Measurements from ENCODE around the gene LGR5. TPM values are rescaled to one million over a fixed set of nuclear protein-coding genes. Genes with fewer than 3 reads are reported as not detected.

The LGR5 gene, protein sequence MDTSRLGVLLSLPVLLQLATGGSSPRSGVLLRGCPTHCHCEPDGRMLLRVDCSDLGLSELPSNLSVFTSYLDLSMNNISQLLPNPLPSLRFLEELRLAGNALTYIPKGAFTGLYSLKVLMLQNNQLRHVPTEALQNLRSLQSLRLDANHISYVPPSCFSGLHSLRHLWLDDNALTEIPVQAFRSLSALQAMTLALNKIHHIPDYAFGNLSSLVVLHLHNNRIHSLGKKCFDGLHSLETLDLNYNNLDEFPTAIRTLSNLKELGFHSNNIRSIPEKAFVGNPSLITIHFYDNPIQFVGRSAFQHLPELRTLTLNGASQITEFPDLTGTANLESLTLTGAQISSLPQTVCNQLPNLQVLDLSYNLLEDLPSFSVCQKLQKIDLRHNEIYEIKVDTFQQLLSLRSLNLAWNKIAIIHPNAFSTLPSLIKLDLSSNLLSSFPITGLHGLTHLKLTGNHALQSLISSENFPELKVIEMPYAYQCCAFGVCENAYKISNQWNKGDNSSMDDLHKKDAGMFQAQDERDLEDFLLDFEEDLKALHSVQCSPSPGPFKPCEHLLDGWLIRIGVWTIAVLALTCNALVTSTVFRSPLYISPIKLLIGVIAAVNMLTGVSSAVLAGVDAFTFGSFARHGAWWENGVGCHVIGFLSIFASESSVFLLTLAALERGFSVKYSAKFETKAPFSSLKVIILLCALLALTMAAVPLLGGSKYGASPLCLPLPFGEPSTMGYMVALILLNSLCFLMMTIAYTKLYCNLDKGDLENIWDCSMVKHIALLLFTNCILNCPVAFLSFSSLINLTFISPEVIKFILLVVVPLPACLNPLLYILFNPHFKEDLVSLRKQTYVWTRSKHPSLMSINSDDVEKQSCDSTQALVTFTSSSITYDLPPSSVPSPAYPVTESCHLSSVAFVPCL
- not detected in 2 replicates for total RNA-seq (2014; rRNA removed; shearing (Covaris generic); ENCODE audit: low replicate concordance)

DNA sequence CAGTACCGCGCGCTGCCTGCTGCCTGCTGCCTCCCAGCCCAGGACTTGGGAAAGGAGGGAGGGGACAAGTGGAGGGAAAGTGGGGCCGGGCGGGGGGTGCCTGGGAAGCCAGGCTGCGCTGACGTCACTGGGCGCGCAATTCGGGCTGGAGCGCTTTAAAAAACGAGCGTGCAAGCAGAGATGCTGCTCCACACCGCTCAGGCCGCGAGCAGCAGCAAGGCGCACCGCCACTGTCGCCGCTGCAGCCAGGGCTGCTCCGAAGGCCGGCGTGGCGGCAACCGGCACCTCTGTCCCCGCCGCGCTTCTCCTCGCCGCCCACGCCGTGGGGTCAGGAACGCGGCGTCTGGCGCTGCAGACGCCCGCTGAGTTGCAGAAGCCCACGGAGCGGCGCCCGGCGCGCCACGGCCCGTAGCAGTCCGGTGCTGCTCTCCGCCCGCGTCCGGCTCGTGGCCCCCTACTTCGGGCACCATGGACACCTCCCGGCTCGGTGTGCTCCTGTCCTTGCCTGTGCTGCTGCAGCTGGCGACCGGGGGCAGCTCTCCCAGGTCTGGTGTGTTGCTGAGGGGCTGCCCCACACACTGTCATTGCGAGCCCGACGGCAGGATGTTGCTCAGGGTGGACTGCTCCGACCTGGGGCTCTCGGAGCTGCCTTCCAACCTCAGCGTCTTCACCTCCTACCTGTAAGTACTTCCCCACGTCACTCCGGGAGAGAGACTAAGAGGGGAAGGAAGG is at the start of gene LGR5:
TSS of gene LGR5 (plus strand) at position 186 of the 732 bp plus-strand sequence. CDS start at position 469, 283 bp downstream.
- Histone ChIP-seq H3K79me2 (ENCODE audit: low read length) (no peaks in the 10 kb centered on the region), H3K27me3 (ENCODE audit: low read length) (no peaks in the 10 kb centered on the region), H3K27ac (ENCODE audit: low read length) (no peak within 1 kb of the TSS), H4K20me1 (ENCODE audit: insufficient read depth, low read depth, low read length) (no peaks in the 10 kb centered on the region), H3K4me3 (ENCODE audit: low read length) (no peak within 1 kb of the TSS), H3K4me2 (ENCODE audit: low read depth, low read length, poor library complexity, severe bottlenecking) (no peak within 1 kb of the TSS), H3K4me1 (ENCODE audit: low read length) (no peaks in the 10 kb centered on the region), H3K36me3 (ENCODE audit: insufficient read depth, low read length) (no peaks in the 10 kb centered on the region), H3K9ac (ENCODE audit: low read length) (no peak within 1 kb of the TSS), H2AFZ (ENCODE audit: low read length) (no peak within 1 kb of the TSS), H3K9me2 (replicated peaks; ENCODE audit: insufficient read depth, low read length) (no peaks in the 10 kb centered on the region), H3K9me3 (ENCODE audit: low read length) (no peaks in the 10 kb centered on the region)
- DNase-seq = no peak

DNA sequence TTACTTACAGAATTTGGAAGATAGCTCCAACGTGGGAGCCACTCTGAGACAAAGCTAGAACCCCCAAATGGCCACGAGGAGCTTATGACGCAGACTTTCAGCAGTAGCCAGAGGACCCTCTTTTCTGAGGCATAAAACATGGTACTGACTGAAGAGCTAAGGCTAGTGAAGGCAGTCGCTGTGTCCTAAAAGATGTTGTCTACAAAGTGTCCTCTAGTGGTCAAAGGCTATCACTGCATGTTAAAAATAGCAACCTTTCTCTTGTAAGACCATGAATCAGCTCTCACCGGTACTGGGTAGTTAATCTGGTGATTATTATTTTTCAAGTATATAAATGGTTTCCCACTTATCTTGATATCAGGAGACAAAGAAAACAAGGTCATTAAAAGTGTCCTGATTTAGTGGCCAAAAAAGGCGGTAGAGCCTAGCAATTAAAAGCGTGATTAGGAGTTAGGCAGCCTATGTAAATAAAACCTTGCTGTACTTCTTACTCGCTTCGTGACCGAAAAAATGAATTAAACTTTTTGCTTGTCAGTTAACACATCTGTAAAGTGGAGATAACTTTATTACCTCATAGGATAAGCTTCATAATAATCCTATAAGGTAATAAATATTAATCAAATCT is 47.0 kb upstream of the LGR5 start:
- Histone ChIP-seq H2AFZ (ENCODE audit: low read length) (no peak overlapping the region), H4K20me1 (ENCODE audit: insufficient read depth, low read depth, low read length) (no peaks in the 10 kb centered on the region), H3K4me2 (ENCODE audit: low read depth, low read length, poor library complexity, severe bottlenecking) (no peak overlapping the region), H3K4me3 (ENCODE audit: low read length) (no peak overlapping the region), H3K4me1 (ENCODE audit: low read length) (no peaks in the 10 kb centered on the region), H3K9ac (ENCODE audit: low read length) (no peak overlapping the region), H3K9me2 (replicated peaks; ENCODE audit: insufficient read depth, low read length) (no peaks in the 10 kb centered on the region), H3K9me3 (ENCODE audit: low read length) (no peaks in the 10 kb centered on the region), H3K79me2 (ENCODE audit: low read length) (no peaks in the 10 kb centered on the region), H3K27me3 (ENCODE audit: low read length) (no peaks in the 10 kb centered on the region), H3K27ac (ENCODE audit: low read length) (no peak overlapping the region), H3K36me3 (ENCODE audit: insufficient read depth, low read length) (no peaks in the 10 kb centered on the region)
- DNase-seq = peak; percentile 81

DNA sequence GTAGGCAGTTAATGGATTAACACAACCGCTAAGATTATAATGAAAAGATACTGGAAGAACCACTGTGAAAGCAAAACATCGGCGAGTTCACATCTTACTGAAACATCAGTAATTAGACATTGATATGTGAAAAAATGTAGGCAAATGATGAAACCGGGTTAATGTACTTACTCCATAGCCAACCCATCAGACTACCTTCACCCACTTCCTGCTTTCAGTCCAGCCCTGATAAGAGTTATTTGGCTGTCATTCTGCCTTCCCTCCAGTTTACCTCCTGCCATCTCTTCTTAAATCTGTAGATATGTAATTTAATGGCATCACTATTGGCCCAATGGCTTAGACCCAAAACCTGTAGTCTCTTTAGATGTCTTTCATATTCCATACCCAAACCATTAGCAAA is 46.0 kb upstream of the LGR5 start:
- no peaks in the 10 kb centered on the region for H3K4me1 ChIP-seq (ENCODE audit: low read length)
- H3K27me3 ChIP-seq (ENCODE audit: low read length) = no peaks in the 10 kb centered on the region
- H3K27ac ChIP-seq (ENCODE audit: low read length) = no peak overlapping the region
- no peaks in the 10 kb centered on the region for H3K9me3 ChIP-seq (ENCODE audit: low read length)
- no peak overlapping the region for H3K9ac ChIP-seq (ENCODE audit: low read length)
- no peak overlapping the region for H3K4me3 ChIP-seq (ENCODE audit: low read length)
- no peak overlapping the region for H3K4me2 ChIP-seq (ENCODE audit: low read depth, low read length, poor library complexity, severe bottlenecking)
- no peaks in the 10 kb centered on the region for H4K20me1 ChIP-seq (ENCODE audit: insufficient read depth, low read depth, low read length)
- no peak for DNase-seq
- no peaks in the 10 kb centered on the region for H3K79me2 ChIP-seq (ENCODE audit: low read length)
- no peaks in the 10 kb centered on the region for H3K36me3 ChIP-seq (ENCODE audit: insufficient read depth, low read length)
- H3K9me2 ChIP-seq (replicated peaks; ENCODE audit: insufficient read depth, low read length) = no peaks in the 10 kb centered on the region
- no peak overlapping the region for H2AFZ ChIP-seq (ENCODE audit: low read length)

DNA sequence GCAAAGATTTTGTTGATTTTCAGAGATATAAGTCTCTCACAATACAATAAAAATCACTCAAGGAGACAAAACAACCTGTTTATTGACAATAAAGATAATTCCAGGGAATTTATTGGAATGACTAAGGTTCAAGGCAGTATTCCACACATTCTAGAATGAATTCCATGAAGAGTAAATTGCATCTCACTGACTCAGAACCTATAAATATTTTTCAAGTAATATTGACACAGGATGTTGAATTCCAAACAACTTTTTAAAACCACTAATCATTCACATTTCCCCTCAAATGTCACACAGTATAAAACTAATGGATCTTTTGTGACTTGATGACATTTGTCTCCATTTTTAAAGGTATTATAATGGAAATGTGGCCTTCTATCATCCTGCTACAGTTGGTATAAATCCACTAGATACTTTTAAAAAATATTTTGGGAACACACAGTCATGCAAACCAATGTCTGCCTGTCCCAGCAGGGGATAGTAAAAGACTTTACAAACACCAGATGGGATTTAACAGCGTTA is 42.1 kb upstream of the LGR5 start:
- Histone ChIP-seq H2AFZ (ENCODE audit: low read length) (no peak overlapping the region), H3K36me3 (ENCODE audit: insufficient read depth, low read length) (no peaks in the 10 kb centered on the region), H3K4me2 (ENCODE audit: low read depth, low read length, poor library complexity, severe bottlenecking) (no peak overlapping the region), H3K4me3 (ENCODE audit: low read length) (no peak overlapping the region), H3K9ac (ENCODE audit: low read length) (no peak overlapping the region), H3K27me3 (ENCODE audit: low read length) (no peaks in the 10 kb centered on the region), H4K20me1 (ENCODE audit: insufficient read depth, low read depth, low read length) (no peaks in the 10 kb centered on the region), H3K4me1 (ENCODE audit: low read length) (no peaks in the 10 kb centered on the region), H3K9me2 (replicated peaks; ENCODE audit: insufficient read depth, low read length) (no peaks in the 10 kb centered on the region), H3K79me2 (ENCODE audit: low read length) (no peaks in the 10 kb centered on the region), H3K9me3 (ENCODE audit: low read length) (no peaks in the 10 kb centered on the region), H3K27ac (ENCODE audit: low read length) (no peak overlapping the region)
- DNase-seq = no peak

DNA sequence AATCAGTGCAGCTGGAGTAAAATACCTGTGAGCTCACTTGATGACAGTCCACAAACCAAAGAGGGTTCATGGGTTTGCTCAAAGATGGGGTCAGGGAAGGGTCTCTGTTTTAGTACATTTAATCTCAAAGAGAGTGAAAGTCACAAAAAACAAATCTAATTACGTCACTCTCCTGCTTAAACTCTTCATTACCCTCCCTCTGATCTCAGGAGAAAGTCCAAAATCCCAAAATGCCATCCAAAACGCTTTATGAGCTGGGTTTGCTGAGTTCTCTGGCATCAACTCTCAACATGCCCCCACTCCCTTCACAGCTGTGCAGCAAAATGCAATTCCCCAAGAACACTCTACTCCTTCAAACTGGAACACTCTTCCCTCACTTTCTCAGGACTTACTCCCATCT is 40.4 kb upstream of the LGR5 start:
- Histone ChIP-seq H4K20me1 (ENCODE audit: insufficient read depth, low read depth, low read length) (no peaks in the 10 kb centered on the region), H3K27me3 (ENCODE audit: low read length) (no peaks in the 10 kb centered on the region), H3K27ac (ENCODE audit: low read length) (no peak overlapping the region), H3K4me3 (ENCODE audit: low read length) (no peak overlapping the region), H3K79me2 (ENCODE audit: low read length) (no peaks in the 10 kb centered on the region), H3K9me3 (ENCODE audit: low read length) (no peaks in the 10 kb centered on the region), H2AFZ (ENCODE audit: low read length) (no peak overlapping the region), H3K9me2 (replicated peaks; ENCODE audit: insufficient read depth, low read length) (no peaks in the 10 kb centered on the region), H3K36me3 (ENCODE audit: insufficient read depth, low read length) (no peaks in the 10 kb centered on the region), H3K4me1 (ENCODE audit: low read length) (no peaks in the 10 kb centered on the region), H3K4me2 (ENCODE audit: low read depth, low read length, poor library complexity, severe bottlenecking) (no peak overlapping the region), H3K9ac (ENCODE audit: low read length) (no peak overlapping the region)
- no peak for DNase-seq

DNA sequence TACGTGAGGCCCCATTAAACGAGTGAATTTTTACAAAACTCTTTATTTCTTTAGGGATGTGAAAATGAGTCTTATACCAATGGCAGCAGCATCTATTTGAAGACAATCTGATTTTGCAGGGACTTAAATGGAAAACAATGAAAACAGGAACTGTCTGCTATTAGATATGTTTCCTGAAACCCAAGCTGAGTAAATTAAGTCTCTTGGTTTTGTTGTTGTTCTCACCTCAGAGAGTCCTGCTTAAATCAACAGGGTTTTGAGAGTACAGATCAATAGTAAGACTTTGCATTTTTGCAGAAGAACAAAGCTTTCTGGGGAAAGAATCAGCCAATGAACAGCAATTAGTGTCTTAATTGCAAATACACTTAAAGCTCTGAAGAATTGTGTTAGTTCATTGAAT is 39.1 kb upstream of the LGR5 start:
- Histone ChIP-seq H3K79me2 (ENCODE audit: low read length) (no peaks in the 10 kb centered on the region), H4K20me1 (ENCODE audit: insufficient read depth, low read depth, low read length) (no peaks in the 10 kb centered on the region), H3K27me3 (ENCODE audit: low read length) (no peaks in the 10 kb centered on the region), H3K9ac (ENCODE audit: low read length) (no peak overlapping the region), H3K36me3 (ENCODE audit: insufficient read depth, low read length) (no peaks in the 10 kb centered on the region), H3K4me2 (ENCODE audit: low read depth, low read length, poor library complexity, severe bottlenecking) (no peak overlapping the region), H3K4me3 (ENCODE audit: low read length) (no peak overlapping the region), H3K27ac (ENCODE audit: low read length) (no peak overlapping the region), H2AFZ (ENCODE audit: low read length) (no peak overlapping the region), H3K9me3 (ENCODE audit: low read length) (no peaks in the 10 kb centered on the region), H3K9me2 (replicated peaks; ENCODE audit: insufficient read depth, low read length) (no peaks in the 10 kb centered on the region), H3K4me1 (ENCODE audit: low read length) (no peaks in the 10 kb centered on the region)
- DNase-seq = no peak

DNA sequence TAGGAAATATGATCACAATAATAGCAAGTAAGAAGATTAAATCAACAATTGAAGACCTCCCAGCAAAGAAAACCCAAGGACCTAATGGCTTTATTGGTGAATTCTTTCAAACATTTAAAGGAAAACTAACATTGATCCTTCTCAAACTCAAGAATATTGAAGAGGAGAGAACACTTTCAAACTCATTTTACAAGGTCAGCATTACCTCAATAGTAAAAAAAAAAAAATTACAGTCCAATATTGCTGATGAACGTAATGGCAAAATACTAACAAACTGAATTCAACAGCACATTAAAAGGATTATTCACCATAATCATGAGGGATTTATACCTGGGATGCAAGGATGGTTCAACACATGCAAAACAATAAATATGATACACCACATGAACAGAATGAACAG is 33.7 kb upstream of the LGR5 start:
- Histone ChIP-seq H2AFZ (ENCODE audit: low read length) (no peak overlapping the region), H3K9me3 (ENCODE audit: low read length) (no peaks in the 10 kb centered on the region), H3K4me1 (ENCODE audit: low read length) (no peaks in the 10 kb centered on the region)

More for the DNA sequence above, 33.7 kb upstream of the LGR5 start:
- no peak overlapping the region for H3K4me3 ChIP-seq (ENCODE audit: low read length)
- no peaks in the 10 kb centered on the region for H3K36me3 ChIP-seq (ENCODE audit: insufficient read depth, low read length)
- H3K27ac ChIP-seq (ENCODE audit: low read length) = no peak overlapping the region
- H3K9ac ChIP-seq (ENCODE audit: low read length) = no peak overlapping the region
- no peaks in the 10 kb centered on the region for H4K20me1 ChIP-seq (ENCODE audit: insufficient read depth, low read depth, low read length)
- H3K4me2 ChIP-seq (ENCODE audit: low read depth, low read length, poor library complexity, severe bottlenecking) = no peak overlapping the region
- no peaks in the 10 kb centered on the region for H3K9me2 ChIP-seq (replicated peaks; ENCODE audit: insufficient read depth, low read length)
- DNase-seq = no peak
- no peaks in the 10 kb centered on the region for H3K79me2 ChIP-seq (ENCODE audit: low read length)
- H3K27me3 ChIP-seq (ENCODE audit: low read length) = no peaks in the 10 kb centered on the region
